Gastroesophageal sphincter (tissue), 4 donors: ENCODE measurements around the gene GRID1. TPM values are rescaled to one million over a fixed set of nuclear protein-coding genes. Genes with fewer than 3 reads are reported as not detected.

ENCODE experiments used
- ATAC-seq: fragments of 150-250 bp; one replicate; pipeline ENCODE4 v1.9.1; 2016; ENCODE audit warnings: mild to moderate bottlenecking, moderate library complexity
- H3K27ac ChIP-seq, 4 donors: fragments of 200-600 bp; sonication (generic) in 3 of 4; 1 replicate in 3 of 4; 2 replicates in 1 of 4; pipeline ENCODE4 v1.5.1; 2016 to 2019
- H3K27me3 ChIP-seq: fragments of 200-600 bp; sonication (generic); one replicate; pipeline ENCODE4 v1.5.1; 2019
- H3K36me3 ChIP-seq, 2 donors: fragments of 200-600 bp; sonication (generic); one replicate each; pipeline ENCODE4 v1.5.1; 2019; ENCODE audit warnings: control low read depth in 1 of 2
- H3K4me1 ChIP-seq, 3 donors: fragments of 200-600 bp; sonication (generic); 1 replicate in 2 of 3; 2 replicates in 1 of 3; pipeline ENCODE4 v1.5.1; 2016 to 2019; ENCODE audit warnings: control low read depth in 2 of 3
- H3K4me3 ChIP-seq, 2 donors: fragments of 200-600 bp; sonication (generic); one replicate each; pipeline ENCODE4 v1.5.1; 2019; ENCODE audit warnings: mild to moderate bottlenecking in 1 of 2, moderate library complexity in 1 of 2
- H3K9me3 ChIP-seq, 3 donors: fragments of 200-600 bp; sonication (generic); one replicate each; pipeline ENCODE4 v1.5.1; 2017 to 2019; ENCODE audit warnings: control low read depth in 2 of 3
- CTCF ChIP-seq, 4 experiments: fragments of 200-600 bp in 2 of 4; fragments of 450-650 bp in 2 of 4; sonication (generic) in 1 of 4; IDR thresholded peaks; one replicate each; pipeline ENCODE4 v1.5.1; 2017 to 2019; ENCODE audit warnings: antibody characterized with exemption in 4 of 4, mild to moderate bottlenecking in 2 of 4, moderate library complexity in 2 of 4
- EP300 ChIP-seq: sonication (generic); formaldehyde crosslinking; IDR thresholded peaks from one replicate; pipeline ENCODE4 v1.6.1; 2017; ENCODE audit warnings: antibody characterized with exemption, mild to moderate bottlenecking
- POLR2A ChIP-seq, 2 donors: fragments of 450-650 bp; IDR thresholded peaks; one replicate each; pipeline ENCODE4 v1.6.1; 2017; ENCODE audit warnings: antibody characterized with exemption in 2 of 2, mild to moderate bottlenecking in 2 of 2, moderate library complexity in 1 of 2
- POLR2AphosphoS5 ChIP-seq: sonication (generic); formaldehyde crosslinking; IDR thresholded peaks from one replicate; pipeline ENCODE4 v1.6.1; 2017; ENCODE audit warnings: antibody characterized with exemption
- WGBS, 2 donors: methylation state at CpG; one replicate each; pipeline ENCODE4 v1.1.5; 2018; ENCODE audit warnings: low coverage in 1 of 2; 5-methylcytosine and 5-hydroxymethylcytosine counted together
- total RNA-seq, 4 donors: library from RNA; depleted of rRNA; stranded (reverse); fragments of >200 nt; gene quantifications; one replicate each; pipeline ENCODE4 v1.1.0, GENCODE V29; 2016

The GRID1 gene
- total RNA-seq, 4 donors from 2014 or later = 1.2 to 2.7 (median 1.7) TPM

- no CpG with 5 or more reads among the region's 2 CpGs for WGBS, 2 donors
- no peak for TF ChIP-seq EP300
- no peak for TF ChIP-seq CTCF (IDR thresholded peaks at IDR 0.05)
- TF ChIP-seq POLR2AphosphoS5 = no peak
- no peak for TF ChIP-seq POLR2A (IDR thresholded peaks at IDR 0.05)
Observed at GRCh38 chr10:86122646-86123045, 243.9 kb downstream of the GRID1 start.

GRCh38 chr10:86121200-86121599 lies 245.4 kb downstream of the GRID1 start:
- no peaks in the 10 kb centered on the region for H3K4me1 ChIP-seq
- ATAC-seq = no peak
- no peak overlapping the region for H3K4me3 ChIP-seq
- no peaks in the 10 kb centered on the region for H3K36me3 ChIP-seq
- no peak overlapping the region for H3K27ac ChIP-seq
- no peaks in the 10 kb centered on the region for H3K27me3 ChIP-seq
- TF ChIP-seq POLR2A (IDR thresholded peaks at IDR 0.05) (no peak), POLR2AphosphoS5 (no peak), EP300 (no peak), CTCF (IDR thresholded peaks at IDR 0.05) (no peak)
- H3K9me3 ChIP-seq = no peaks in the 10 kb centered on the region
- WGBS, 2 donors = 94 to 95% methylated on average over 1 of the region's 1 CpG

More at GRCh38 chr10:86122646-86123045, 243.9 kb downstream of the GRID1 start:
- ATAC-seq = no peak
- H3K4me3 ChIP-seq = no peak overlapping the region
- H3K9me3 ChIP-seq = no peaks in the 10 kb centered on the region
- H3K4me1 ChIP-seq = no peaks in the 10 kb centered on the region
- no peaks in the 10 kb centered on the region for H3K36me3 ChIP-seq
- no peak overlapping the region for H3K27ac ChIP-seq
- no peaks in the 10 kb centered on the region for H3K27me3 ChIP-seq

DNA sequence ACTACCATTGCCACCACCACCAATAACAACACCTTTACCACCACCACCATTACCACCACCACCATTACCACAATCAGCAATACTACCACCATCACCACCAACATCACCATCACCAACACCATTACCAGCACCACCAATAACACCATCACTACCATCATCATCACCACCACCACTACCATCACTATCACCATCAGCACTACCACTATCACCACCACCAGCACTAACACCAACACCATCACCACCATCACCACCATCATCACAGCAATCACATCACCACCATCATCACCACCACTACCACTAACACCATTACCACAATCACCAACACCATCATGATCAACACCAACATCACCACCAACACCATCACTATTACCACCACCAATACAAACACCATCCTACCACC lies 249.5 kb downstream of the GRID1 start:
- no peaks in the 10 kb centered on the region for H3K4me1 ChIP-seq
- TF ChIP-seq CTCF (IDR thresholded peaks at IDR 0.05) (no peak), POLR2A (IDR thresholded peaks at IDR 0.05) (no peak), POLR2AphosphoS5 (no peak), EP300 (no peak)
- no peaks in the 10 kb centered on the region for H3K9me3 ChIP-seq
- no peaks in the 10 kb centered on the region for H3K36me3 ChIP-seq
- ATAC-seq = no peak
- H3K27me3 ChIP-seq = peaks cover 7% of the 10 kb centered on the region
- H3K27ac ChIP-seq = no peak overlapping the region
- no peak overlapping the region for H3K4me3 ChIP-seq

GRCh38 chr10:86113983-86114382 lies 252.6 kb downstream of the GRID1 start:
- no peak for TF ChIP-seq POLR2AphosphoS5
- TF ChIP-seq EP300 = no peak
- no peak for TF ChIP-seq CTCF (IDR thresholded peaks at IDR 0.05)
- TF ChIP-seq POLR2A (IDR thresholded peaks at IDR 0.05) = no peak
- ATAC-seq = no peak
- 70% methylated on average over 2 of the region's 3 CpGs; no CpG with 5 or more reads in 1 of the 2 donors for WGBS, 2 donors
- Histone ChIP-seq H3K9me3 (no peaks in the 10 kb centered on the region), H3K4me1 (no peaks in the 10 kb centered on the region), H3K27ac (no peak overlapping the region), H3K36me3 (no peaks in the 10 kb centered on the region), H3K27me3 (peaks cover 7% of the 10 kb centered on the region), H3K4me3 (no peak overlapping the region)

GRCh38 chr10:86113501-86113900 lies 253.1 kb downstream of the GRID1 start:
- Histone ChIP-seq H3K4me1 (no peaks in the 10 kb centered on the region), H3K36me3 (no peaks in the 10 kb centered on the region), H3K27me3 (peaks cover 7% of the 10 kb centered on the region), H3K4me3 (no peak overlapping the region), H3K9me3 (no peaks in the 10 kb centered on the region), H3K27ac (no peak overlapping the region)
- no peak for TF ChIP-seq CTCF (IDR thresholded peaks at IDR 0.05)
- no peak for TF ChIP-seq POLR2A (IDR thresholded peaks at IDR 0.05)
- no peak for TF ChIP-seq POLR2AphosphoS5
- no peak for TF ChIP-seq EP300
- ATAC-seq = no peak
- WGBS, 2 donors = 71% methylated on average over 3 of the region's 4 CpGs; no CpG with 5 or more reads in 1 of the 2 donors
